C1 segment of cervical spinal cord (tissue), 14 donors: ENCODE measurements around the gene CDH22.

ENCODE experiments used
- DNase-seq, 14 donors: peaks; one replicate each; lab custom pipeline; 2025; lab: John Stamatoyannopoulos, UW

The CDH22 gene

GRCh38 chr20:46308258-46309157 lies at the start of gene CDH22:
Gene CDH22, minus strand, starts transcription at chr20:46308498. Its CDS starts 57,204 bp downstream, at chr20:46251294.
- DNase-seq: peak in 10 of 14 donors; percentile 4 to 84 (median 52)

- DNase-seq: peak in 5 of 14 donors; percentile 10 to 22 (median 16)
These were observed 48.8 kb upstream of the CDH22 start for GRCh38 chr20:46357030-46357514.

GRCh38 chr20:46356195-46357029 lies 48.1 kb upstream of the CDH22 start:
- no peak for DNase-seq

- no peak for DNase-seq
These were observed 47.5 kb upstream of the CDH22 start for GRCh38 chr20:46355778-46356177.

- no peak for DNase-seq
These were observed 46.8 kb upstream of the CDH22 start for GRCh38 chr20:46354920-46355654.

- no peak for DNase-seq
These were observed 45.9 kb upstream of the CDH22 start for GRCh38 chr20:46354207-46354555.

GRCh38 chr20:46353500-46354206 lies 45.4 kb upstream of the CDH22 start:
- no peak for DNase-seq

- no peak for DNase-seq
These were observed 44.2 kb upstream of the CDH22 start for GRCh38 chr20:46352370-46352938.

- DNase-seq: peak in 1 of 14 donors; percentile 12
These were observed 43.2 kb upstream of the CDH22 start for GRCh38 chr20:46351357-46352058.

- DNase-seq: peak in 3 of 14 donors; percentile 33 to 45 (median 37)
These were observed 42.6 kb upstream of the CDH22 start for GRCh38 chr20:46350986-46351267.

- DNase-seq: peak in 6 of 14 donors; percentile 18 to 64 (median 44)
These were observed 42.1 kb upstream of the CDH22 start for GRCh38 chr20:46350201-46350985.

GRCh38 chr20:46349742-46350056 lies 41.4 kb upstream of the CDH22 start:
- peak in 1 of 14 donors; percentile 36 for DNase-seq

GRCh38 chr20:46349035-46349741 lies 40.9 kb upstream of the CDH22 start:
- DNase-seq: peak in 11 of 14 donors; percentile 15 to 82 (median 48)

GRCh38 chr20:46347841-46348803 lies 39.8 kb upstream of the CDH22 start:
- peak in 2 of 14 donors; percentile 40 to 81 for DNase-seq

- DNase-seq: no peak
These were observed 38.5 kb upstream of the CDH22 start for GRCh38 chr20:46346770-46347169.

- no peak for DNase-seq
These were observed 36.3 kb upstream of the CDH22 start for GRCh38 chr20:46344488-46345162.

GRCh38 chr20:46343975-46344357 lies 35.7 kb upstream of the CDH22 start:
- DNase-seq: no peak
